ENCODE measurements around the gene MBNL3. TPM values are rescaled to one million over a fixed set of nuclear protein-coding genes. Genes with fewer than 3 reads are reported as not detected.

MBNL3 gene
- total RNA-seq, 1 donor from 2014 or later: 47.0 TPM

DNA sequence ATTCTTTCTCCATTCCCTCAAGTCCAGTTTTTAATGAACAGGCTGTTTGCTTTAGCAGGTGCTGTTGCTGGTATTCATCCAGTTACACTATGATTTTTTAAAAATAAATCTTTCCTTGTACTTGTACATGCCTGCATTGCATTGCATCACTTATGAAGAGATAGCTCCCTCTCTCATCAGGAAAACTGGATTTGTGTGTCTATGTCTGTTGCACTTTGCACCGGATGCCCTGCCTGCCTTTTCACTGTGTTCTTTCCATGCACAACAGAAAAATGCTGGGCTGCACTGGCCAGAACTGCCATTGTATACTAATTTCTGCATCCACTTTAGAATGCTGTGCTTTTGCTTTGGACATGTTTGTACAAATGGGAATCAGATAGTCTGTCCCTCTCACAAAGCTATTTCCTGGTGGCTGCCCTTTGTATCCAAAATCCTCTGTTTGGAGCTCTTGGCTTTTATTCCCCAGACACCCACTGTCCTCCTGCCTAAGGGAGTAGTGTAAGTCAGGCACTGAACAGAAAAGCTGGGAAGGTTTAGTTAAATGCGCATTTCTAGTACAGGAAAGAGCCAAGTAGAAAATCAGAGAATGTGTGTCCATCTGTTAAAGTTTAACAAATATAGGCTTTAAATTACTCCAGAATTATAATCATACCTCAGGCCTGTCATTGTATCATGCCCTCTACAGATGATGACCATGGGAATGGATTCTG, 119.1 kb downstream of the MBNL3 start:
- Mint-ChIP-seq H3K4me1 (no peaks in the 10 kb centered on the region), H3K27ac (no peak overlapping the region), H3K27me3 (no peaks in the 10 kb centered on the region), H3K9me3 (no peaks in the 10 kb centered on the region), H3K4me3 (no peak overlapping the region), H3K36me3 (ENCODE audit: low read depth) (no peaks in the 10 kb centered on the region)
- POLR2A ChIA-PET: no interaction called here
- ATAC-seq (ENCODE audit: low read depth): no peak
- intact Hi-C loops (cut with micrococcal nuclease): no loop called here
- TF ChIP-seq, protein P1, sequence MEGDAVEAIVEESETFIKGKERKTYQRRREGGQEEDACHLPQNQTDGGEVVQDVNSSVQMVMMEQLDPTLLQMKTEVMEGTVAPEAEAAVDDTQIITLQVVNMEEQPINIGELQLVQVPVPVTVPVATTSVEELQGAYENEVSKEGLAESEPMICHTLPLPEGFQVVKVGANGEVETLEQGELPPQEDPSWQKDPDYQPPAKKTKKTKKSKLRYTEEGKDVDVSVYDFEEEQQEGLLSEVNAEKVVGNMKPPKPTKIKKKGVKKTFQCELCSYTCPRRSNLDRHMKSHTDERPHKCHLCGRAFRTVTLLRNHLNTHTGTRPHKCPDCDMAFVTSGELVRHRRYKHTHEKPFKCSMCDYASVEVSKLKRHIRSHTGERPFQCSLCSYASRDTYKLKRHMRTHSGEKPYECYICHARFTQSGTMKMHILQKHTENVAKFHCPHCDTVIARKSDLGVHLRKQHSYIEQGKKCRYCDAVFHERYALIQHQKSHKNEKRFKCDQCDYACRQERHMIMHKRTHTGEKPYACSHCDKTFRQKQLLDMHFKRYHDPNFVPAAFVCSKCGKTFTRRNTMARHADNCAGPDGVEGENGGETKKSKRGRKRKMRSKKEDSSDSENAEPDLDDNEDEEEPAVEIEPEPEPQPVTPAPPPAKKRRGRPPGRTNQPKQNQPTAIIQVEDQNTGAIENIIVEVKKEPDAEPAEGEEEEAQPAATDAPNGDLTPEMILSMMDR (IDR thresholded peaks at IDR 0.05): no peak
- CTCF ChIA-PET: no interaction called here
- DNase-seq: no peak

DNA sequence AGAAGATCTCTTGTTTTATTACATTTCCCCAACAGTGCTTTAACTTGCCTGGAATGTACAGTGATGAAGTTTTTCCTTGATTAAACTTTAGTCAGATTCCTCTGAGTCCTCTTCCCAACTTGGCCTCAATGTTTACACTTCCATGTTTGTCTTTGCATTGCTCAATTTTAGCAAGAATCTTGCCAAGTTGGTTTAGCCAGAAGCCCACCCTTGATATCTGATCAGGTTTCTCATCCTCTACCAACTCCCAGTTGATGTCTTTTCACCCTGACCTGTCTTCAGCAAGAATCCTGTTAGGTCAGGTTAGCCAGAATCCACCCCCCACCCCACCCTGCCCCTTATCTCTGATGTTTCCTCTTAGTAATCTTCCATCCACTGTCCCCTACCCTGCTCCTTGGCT, 120.9 kb downstream of the MBNL3 start:
- ATAC-seq (ENCODE audit: low read depth) (no peak), DNase-seq (no peak)
- TF ChIP-seq, protein P1 (IDR thresholded peaks at IDR 0.05): no peak
- ChIA-PET CTCF (no interaction called here), POLR2A (no interaction called here)
- Mint-ChIP-seq H3K9me3 (no peaks in the 10 kb centered on the region), H3K4me3 (no peak overlapping the region), H3K27me3 (no peaks in the 10 kb centered on the region), H3K4me1 (no peaks in the 10 kb centered on the region), H3K27ac (no peak overlapping the region), H3K36me3 (ENCODE audit: low read depth) (no peaks in the 10 kb centered on the region)
- intact Hi-C loops (cut with micrococcal nuclease): no loop called here

DNA sequence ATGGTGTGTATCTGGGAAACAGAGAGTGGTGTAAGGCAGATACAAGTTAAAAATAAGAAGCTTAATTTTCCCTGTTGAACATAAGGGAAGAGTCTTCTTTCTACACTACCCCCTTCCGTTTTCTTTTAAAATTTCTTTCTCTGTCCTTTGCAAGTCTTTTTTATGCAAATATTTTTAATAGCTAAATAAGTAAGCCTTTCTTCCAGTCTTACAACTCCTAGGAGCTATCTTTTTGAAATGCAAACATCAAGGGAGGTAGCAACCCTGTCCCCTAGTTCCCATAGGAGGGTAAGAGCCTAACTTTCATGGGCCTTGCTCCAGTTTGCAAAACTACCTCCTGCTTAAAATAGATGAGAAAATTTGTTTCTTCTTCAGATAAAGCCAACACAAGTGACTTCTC, 121.5 kb downstream of the MBNL3 start:
- Mint-ChIP-seq H3K9me3 (no peaks in the 10 kb centered on the region), H3K4me3 (no peak overlapping the region), H3K27ac (no peak overlapping the region), H3K36me3 (ENCODE audit: low read depth) (no peaks in the 10 kb centered on the region), H3K27me3 (no peaks in the 10 kb centered on the region), H3K4me1 (no peaks in the 10 kb centered on the region)
- intact Hi-C loops (cut with micrococcal nuclease): no loop called here
- TF ChIP-seq, protein P1 (IDR thresholded peaks at IDR 0.05): no peak
- ChIA-PET POLR2A (no interaction called here), CTCF (no interaction called here)
- ATAC-seq (ENCODE audit: low read depth): no peak
- no peak for DNase-seq

DNA sequence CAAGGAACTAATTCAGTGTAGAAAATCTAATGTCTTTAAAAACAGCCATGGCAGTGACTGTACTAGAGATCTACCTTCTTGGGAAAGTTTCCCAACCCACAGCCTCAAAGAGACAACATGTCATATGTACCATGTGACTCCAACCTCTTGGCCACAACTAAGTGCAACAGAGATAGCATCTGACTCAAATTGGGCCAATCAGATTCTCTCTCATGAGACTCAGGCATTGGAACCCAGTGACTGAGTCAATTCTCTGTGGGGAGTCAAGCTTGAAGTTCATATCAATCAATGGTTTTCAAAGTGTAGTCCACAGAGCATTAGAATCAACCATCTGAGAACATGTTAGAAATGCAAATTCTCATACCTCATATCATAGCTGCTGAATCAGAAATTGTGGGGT, 123.3 kb downstream of the MBNL3 start:
- POLR2A ChIA-PET: no interaction called here
- CTCF ChIA-PET: no interaction called here
- no peak overlapping the region for H3K4me3 Mint-ChIP-seq
- no peaks in the 10 kb centered on the region for H3K36me3 Mint-ChIP-seq (ENCODE audit: low read depth)
- no peaks in the 10 kb centered on the region for H3K9me3 Mint-ChIP-seq
- H3K4me1 Mint-ChIP-seq: no peaks in the 10 kb centered on the region
- no peak for ATAC-seq (ENCODE audit: low read depth)
- H3K27me3 Mint-ChIP-seq: no peaks in the 10 kb centered on the region
- H3K27ac Mint-ChIP-seq: no peak overlapping the region
- no peak for DNase-seq
- TF ChIP-seq, protein P1 (IDR thresholded peaks at IDR 0.05): no peak
- intact Hi-C loops (cut with micrococcal nuclease): no loop called here

DNA sequence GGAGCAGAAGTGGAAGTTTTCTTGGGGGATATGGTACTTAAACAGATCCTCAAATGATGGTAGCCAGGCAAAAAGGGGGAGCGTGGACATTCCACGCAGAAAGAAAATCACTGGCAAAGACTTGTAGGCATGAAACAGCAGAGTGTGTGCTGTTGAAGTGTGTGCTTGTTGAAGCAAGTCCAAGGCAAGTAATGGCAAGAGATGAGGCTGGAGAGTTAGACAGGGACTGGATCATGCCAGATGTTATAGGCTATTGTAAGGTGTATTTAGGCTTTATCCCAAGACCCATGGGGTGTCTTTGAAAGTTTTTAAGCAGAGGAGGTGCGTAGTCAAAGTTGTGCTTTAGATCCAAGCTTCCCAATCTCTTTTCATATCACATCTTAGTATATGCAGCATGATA, 124.5 kb downstream of the MBNL3 start:
- ChIA-PET POLR2A (no interaction called here), CTCF (no interaction called here)
- TF ChIP-seq, protein P1 (IDR thresholded peaks at IDR 0.05): no peak
- Mint-ChIP-seq H3K9me3 (no peaks in the 10 kb centered on the region), H3K4me3 (no peak overlapping the region), H3K4me1 (no peaks in the 10 kb centered on the region), H3K36me3 (ENCODE audit: low read depth) (no peaks in the 10 kb centered on the region), H3K27ac (no peak overlapping the region), H3K27me3 (no peaks in the 10 kb centered on the region)
- DNase-seq (no peak), ATAC-seq (ENCODE audit: low read depth) (no peak)
- intact Hi-C loops (cut with micrococcal nuclease): no loop called here
